SU-DHL-6 (cell line): ENCODE measurements around the gene TRABD.

Experiments used
- CTCF ChIP-seq: fragments of 200-600 bp; sonication (generic); IDR thresholded peaks from one replicate; pipeline ENCODE4 v1.5.1; 2017; ENCODE audit warnings: antibody characterized with exemption, mild to moderate bottlenecking, low read length, moderate library complexity; ENCODE audit not compliant: insufficient read depth, poor library complexity, severe bottlenecking
- EZH2phosphoT487 ChIP-seq: fragments of 200-600 bp; sonication (generic), shearing (Covaris generic); conservative IDR thresholded peaks from 2 replicates; pipeline ENCODE4 v1.6.1; 2018; ENCODE audit warnings: mild to moderate bottlenecking, antibody characterized with exemption, low read length, moderate library complexity, mixed read lengths

DNA sequence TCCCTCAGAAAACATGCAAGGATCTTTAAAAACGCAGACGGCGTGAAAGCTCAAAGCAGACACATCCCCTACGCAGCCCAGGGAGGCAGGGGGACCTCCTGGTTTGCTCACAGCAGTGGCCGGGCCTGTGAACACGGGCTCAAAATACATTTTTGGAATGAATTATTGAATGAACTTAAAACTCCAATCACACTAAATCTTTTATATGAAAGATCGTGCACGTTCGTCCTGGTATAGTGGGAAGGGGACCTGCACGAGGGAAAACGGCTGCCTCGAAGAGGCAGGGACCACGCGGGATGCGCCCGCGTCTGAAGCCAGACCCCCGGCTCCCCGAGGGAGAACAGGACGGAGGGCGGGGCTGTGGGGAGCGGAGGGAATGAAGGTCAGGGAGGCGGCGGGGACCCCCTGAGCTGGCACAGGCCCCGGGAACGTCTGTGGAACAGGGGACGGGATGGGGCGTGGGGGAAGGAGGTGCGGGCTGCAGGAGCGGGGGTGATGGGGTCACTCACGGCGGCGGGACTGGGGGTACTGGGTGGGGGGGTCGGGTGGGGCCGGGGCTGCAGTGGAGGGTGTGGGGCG lies 16.4 kb upstream of the TRABD start:
- TF ChIP-seq CTCF = no peak
- no peak for TF ChIP-seq EZH2phosphoT487
